Central memory CD8-positive, alpha-beta T cell (primary cell): ENCODE data around the gene SMYD3.

Experiments used
- ATAC-seq: fragments of 150-1000 bp; cut with Tn5 transposase; replicated peaks from 2 replicates; pipeline ENCODE4 v1.10.0; 2022; ENCODE audit warnings: mild to moderate bottlenecking, moderate FRiP score, moderate number of reproducible peaks; ENCODE audit not compliant: poor library complexity, severe bottlenecking; ENCODE audit errors: extremely low read depth
- DNase-seq, 2 donors: peaks; one replicate each; pipeline ENCODE4 v3.0.0; 2021; ENCODE audit warnings: low spot score in 2 of 2
- H3K27ac Mint-ChIP-seq: one replicate; pipeline ENCODE4 v1.8.0; 2022; ENCODE audit warnings: low read depth, mild to moderate bottlenecking, moderate library complexity, mixed read lengths
- H3K27me3 Mint-ChIP-seq: one replicate; pipeline ENCODE4 v1.8.0; 2022; ENCODE audit warnings: mixed read lengths
- H3K36me3 Mint-ChIP-seq: one replicate; pipeline ENCODE4 v1.8.0; 2022; ENCODE audit warnings: mild to moderate bottlenecking, moderate library complexity, mixed read lengths; ENCODE audit not compliant: insufficient read depth
- H3K4me1 Mint-ChIP-seq: one replicate; pipeline ENCODE4 v1.8.0; 2022; ENCODE audit warnings: mixed read lengths
- H3K4me3 Mint-ChIP-seq: one replicate; pipeline ENCODE4 v1.8.0; 2022; ENCODE audit warnings: mild to moderate bottlenecking, moderate library complexity, mixed read lengths
- H3K9me3 Mint-ChIP-seq: one replicate; pipeline ENCODE4 v1.8.0; 2022; ENCODE audit warnings: mixed read lengths

The SMYD3 gene

DNA sequence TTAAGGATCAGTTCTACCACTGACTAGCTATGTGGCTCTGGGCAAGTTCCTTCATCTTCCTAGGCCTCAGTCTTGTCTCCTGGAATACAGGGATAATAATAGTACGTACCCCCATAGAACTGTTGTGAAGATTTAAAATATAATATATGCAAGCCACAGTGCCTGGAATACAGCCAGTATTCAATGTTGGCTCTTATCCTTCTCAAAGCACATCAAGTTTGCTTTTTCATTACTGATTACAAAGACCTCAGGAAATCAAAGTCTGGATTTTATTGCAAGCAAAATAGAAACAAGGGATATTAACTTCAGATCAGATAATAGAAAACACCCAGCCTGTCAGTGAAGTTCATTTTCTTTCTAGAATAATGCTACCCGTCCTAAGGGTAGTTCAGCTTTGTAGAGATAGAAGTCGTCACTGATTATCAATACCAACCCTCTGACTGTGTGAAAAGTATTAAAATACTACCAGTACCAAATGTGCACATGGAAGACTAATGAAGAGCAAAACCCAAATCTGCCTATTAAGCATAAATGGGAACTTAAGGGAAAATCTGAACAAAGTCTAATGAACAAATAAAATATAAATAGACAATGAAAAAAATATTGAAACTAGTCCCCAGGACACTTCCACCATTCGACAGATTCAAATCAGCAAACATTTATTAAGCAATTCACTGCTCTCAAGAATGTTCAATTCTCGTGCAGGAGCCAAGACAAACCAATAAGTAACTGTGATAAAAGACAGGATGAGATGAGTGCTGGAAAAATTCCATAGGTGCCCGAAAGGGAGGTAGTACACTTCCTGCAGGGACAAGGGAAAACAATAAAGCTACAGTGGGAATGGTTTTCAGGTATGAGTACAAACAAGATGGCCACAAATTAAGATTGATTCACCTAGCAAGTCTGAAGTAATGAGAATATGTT lies 206.2 kb downstream of the SMYD3 start:
- Mint-ChIP-seq H3K4me3 (no peak overlapping the region), H3K4me1 (no peaks in the 10 kb centered on the region), H3K36me3 (peaks cover under 1% of the 10 kb centered on the region), H3K27ac (no peak overlapping the region), H3K9me3 (no peaks in the 10 kb centered on the region), H3K27me3 (no peaks in the 10 kb centered on the region)
- ATAC-seq, result no peak
- no peak for DNase-seq

DNA sequence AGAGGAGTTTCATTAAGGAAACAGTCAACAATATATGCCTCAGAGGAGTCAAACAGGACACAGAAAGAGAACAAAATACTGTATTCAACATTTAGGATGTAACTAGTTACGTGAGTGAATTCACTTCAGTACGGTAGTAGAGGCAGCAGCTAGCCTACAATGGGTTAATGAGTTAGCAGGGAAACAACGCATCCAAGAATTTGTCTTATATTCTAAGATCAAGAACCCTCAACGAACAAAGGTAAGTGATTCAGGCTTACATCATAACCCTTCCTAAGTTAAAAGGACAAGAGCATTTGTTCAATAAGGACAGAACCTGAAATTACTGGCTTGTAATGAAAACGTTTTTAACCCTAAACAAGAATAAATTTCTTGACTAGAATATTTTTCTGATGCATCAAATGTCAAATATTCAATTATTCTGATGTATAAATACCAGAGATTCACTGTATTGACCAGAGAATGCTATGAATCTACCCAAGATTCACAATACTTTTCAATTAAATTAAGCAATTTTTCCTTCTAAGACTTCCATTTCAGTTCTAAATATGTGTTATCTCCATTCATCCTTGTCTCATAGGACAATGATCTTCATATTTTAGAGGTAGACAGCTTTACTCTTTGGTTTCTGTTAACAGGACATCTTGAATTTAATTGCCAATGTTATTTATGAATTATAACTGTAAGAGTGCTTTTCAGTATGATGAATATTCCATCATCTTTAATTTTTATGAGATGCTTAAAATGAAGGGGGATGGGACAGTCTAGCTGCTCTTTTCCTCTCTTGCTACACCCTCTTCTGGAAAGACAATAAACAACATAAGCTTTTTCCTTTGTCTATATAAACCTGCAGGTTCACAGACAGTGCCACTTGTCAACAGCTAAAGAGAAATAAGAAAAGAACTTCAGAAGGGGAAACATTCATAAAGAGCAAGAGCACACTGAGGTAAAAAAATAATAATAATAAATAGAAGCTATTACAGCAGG lies 209.5 kb downstream of the SMYD3 start:
- ATAC-seq (no peak), DNase-seq (no peak)
- H3K4me1 Mint-ChIP-seq, result peaks cover 7% of the 10 kb centered on the region
- no peaks in the 10 kb centered on the region for H3K27me3 Mint-ChIP-seq
- no peak overlapping the region for H3K27ac Mint-ChIP-seq
- peaks cover 2% of the 10 kb centered on the region for H3K36me3 Mint-ChIP-seq
- H3K4me3 Mint-ChIP-seq, result no peak overlapping the region
- H3K9me3 Mint-ChIP-seq, result no peaks in the 10 kb centered on the region

DNA sequence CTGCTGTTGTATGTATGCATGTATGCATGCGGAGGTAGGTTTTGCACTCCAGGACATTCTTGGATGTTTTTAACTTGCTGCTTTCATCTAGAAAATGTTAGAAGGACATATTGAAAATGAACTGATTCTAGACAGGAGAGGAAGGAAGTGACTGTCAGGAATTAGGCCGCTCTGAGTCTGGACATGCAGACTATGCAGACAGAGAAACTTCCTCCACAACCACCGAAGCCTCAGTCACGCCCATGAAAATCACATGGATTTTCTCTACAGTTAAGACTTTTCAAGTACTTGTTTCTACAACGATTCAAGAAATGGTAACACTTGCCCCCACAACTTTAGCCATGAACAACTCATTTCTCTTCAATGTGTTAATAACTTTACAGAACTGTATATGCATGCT lies 211.1 kb downstream of the SMYD3 start:
- DNase-seq, result no peak
- no peak for ATAC-seq
- H3K27me3 Mint-ChIP-seq, result no peaks in the 10 kb centered on the region
- H3K4me1 Mint-ChIP-seq, result peaks cover 7% of the 10 kb centered on the region
- H3K27ac Mint-ChIP-seq, result no peak overlapping the region
- no peaks in the 10 kb centered on the region for H3K9me3 Mint-ChIP-seq
- H3K36me3 Mint-ChIP-seq, result peaks cover 4% of the 10 kb centered on the region
- no peak overlapping the region for H3K4me3 Mint-ChIP-seq

DNA sequence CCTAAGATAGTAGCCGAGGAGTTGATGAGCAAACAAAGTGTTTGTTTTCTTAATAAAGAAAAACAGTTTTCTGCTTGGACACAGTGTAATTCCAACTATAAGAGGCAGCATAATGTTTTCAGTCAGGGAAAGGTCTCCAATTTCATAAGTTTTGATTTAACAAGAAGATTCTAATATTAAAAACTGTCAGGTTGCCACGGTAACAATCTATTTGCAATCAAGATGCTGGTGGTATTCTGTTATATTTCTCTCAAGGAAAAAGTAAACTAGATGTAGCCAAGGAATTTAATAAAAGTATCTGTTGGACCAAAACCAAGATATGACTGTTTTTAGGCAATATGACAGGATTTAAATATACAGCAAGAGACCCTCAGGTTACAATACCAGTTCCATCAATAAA lies 211.7 kb downstream of the SMYD3 start:
- H3K27ac Mint-ChIP-seq, result no peak overlapping the region
- H3K4me3 Mint-ChIP-seq, result no peak overlapping the region
- H3K4me1 Mint-ChIP-seq, result peaks cover 7% of the 10 kb centered on the region
- H3K27me3 Mint-ChIP-seq, result no peaks in the 10 kb centered on the region
- H3K36me3 Mint-ChIP-seq, result peaks cover 4% of the 10 kb centered on the region
- no peak for ATAC-seq
- DNase-seq, result no peak
- H3K9me3 Mint-ChIP-seq, result no peaks in the 10 kb centered on the region

DNA sequence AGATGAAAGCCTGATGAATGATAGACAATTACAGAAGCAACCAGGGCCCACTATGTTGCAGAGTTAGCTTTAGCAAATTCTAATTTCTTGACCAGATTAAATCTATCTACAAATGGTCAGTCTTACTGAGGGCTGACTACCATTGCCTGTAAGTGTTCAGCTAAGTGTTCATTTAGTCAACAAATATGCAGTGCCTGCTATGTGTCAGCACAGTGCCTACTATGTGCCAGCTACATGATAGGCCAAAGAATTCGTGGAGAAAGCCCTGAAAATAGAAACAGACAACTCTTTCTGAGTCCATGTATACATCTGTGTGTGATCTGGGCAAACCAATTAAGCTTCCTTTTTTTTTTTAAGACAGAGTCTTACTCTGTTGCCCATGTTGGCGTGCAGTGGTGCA lies 212.8 kb downstream of the SMYD3 start:
- H3K4me1 Mint-ChIP-seq, result peaks cover 7% of the 10 kb centered on the region
- no peak overlapping the region for H3K4me3 Mint-ChIP-seq
- H3K9me3 Mint-ChIP-seq, result no peaks in the 10 kb centered on the region
- ATAC-seq (no peak), DNase-seq (no peak)
- H3K27me3 Mint-ChIP-seq, result no peaks in the 10 kb centered on the region
- peaks cover 4% of the 10 kb centered on the region for H3K36me3 Mint-ChIP-seq
- H3K27ac Mint-ChIP-seq, result no peak overlapping the region

DNA sequence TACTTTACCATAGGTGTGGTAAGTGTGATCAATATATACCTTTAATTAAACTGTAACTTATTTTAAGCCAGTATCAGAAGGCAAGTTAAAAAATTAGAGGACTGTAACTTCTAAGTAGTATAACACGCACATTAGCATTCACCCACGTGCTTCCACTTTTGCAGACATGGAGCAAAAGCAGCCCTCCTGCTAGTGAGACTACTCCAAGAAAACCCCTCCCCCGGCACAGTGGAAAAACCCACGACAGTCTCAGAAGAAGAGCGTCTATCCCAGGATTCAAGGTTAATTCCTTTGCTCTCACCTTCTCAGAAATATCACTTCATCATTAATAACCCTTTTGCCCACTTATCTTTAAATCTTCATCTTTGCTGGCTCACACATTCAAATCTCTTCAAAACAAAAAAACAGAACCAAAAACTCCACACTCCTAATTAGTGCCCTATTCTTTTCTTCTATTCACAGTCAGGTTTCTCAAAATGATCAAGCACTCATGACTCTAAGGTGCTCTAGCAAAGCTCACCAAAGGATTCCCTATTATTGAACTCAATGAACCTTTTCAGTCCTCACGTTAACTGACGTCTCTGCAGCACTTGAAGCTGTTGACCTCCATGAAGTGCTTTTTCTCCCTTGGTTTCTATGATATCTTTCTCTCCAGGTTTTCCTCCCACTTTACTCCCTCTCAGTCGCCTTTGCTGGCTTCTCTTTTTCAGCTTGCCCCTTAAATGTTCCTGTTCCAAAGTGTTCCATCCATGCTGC lies 213.5 kb downstream of the SMYD3 start:
- Mint-ChIP-seq H3K27ac (no peak overlapping the region), H3K4me3 (no peak overlapping the region), H3K27me3 (no peaks in the 10 kb centered on the region), H3K9me3 (no peaks in the 10 kb centered on the region), H3K36me3 (peaks cover 4% of the 10 kb centered on the region), H3K4me1 (peaks cover 7% of the 10 kb centered on the region)
- DNase-seq, result no peak
- ATAC-seq, result no peak

DNA sequence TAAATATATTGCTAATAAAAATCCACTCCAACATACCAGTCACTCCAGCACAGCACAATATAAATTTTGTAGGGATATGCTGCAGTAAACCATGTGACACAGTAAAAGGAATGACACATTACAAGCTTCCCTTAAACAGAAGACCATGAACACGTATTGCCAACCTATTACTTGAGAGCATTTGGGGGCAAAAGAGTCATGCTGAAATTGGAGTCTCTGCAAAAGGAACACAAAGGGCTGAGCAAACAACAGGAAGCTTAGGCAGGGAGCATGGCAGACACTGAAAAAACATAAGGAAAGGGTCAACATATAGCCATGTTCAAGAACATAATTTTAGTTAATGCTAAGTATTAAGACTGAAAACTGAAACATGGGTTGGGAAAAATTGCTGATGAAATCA lies 214.5 kb downstream of the SMYD3 start:
- H3K4me1 Mint-ChIP-seq, result peaks cover 7% of the 10 kb centered on the region
- ATAC-seq, result no peak

DNA sequence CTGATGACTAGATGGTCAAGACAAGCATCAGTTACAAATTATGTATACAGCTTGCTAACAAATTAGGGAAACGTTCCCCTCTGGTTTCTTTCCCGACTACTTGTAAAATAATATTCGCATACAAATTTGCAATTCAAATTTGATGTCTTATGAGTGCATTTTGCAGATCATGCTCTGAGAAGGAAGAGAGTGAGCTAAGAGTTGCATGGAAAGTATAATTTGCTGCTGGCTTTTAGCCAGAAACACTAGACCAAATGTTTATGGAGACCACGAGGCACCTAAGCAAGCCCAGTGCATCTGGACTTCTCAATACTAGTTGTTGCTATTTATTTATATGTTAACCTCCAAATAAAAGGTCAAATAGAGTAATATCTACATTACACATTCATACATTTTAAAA lies 216.0 kb downstream of the SMYD3 start:
- Mint-ChIP-seq H3K27ac (no peak overlapping the region), H3K27me3 (no peaks in the 10 kb centered on the region), H3K4me1 (peaks cover 7% of the 10 kb centered on the region), H3K4me3 (no peak overlapping the region), H3K9me3 (no peaks in the 10 kb centered on the region), H3K36me3 (peaks cover 4% of the 10 kb centered on the region)
- DNase-seq, result no peak
- no peak for ATAC-seq

More for the DNA sequence above, 214.5 kb downstream of the SMYD3 start:
- H3K36me3 Mint-ChIP-seq, result peaks cover 4% of the 10 kb centered on the region
- no peak for DNase-seq
- H3K27ac Mint-ChIP-seq, result no peak overlapping the region
- H3K27me3 Mint-ChIP-seq, result no peaks in the 10 kb centered on the region
- no peak overlapping the region for H3K4me3 Mint-ChIP-seq
- no peaks in the 10 kb centered on the region for H3K9me3 Mint-ChIP-seq

DNA sequence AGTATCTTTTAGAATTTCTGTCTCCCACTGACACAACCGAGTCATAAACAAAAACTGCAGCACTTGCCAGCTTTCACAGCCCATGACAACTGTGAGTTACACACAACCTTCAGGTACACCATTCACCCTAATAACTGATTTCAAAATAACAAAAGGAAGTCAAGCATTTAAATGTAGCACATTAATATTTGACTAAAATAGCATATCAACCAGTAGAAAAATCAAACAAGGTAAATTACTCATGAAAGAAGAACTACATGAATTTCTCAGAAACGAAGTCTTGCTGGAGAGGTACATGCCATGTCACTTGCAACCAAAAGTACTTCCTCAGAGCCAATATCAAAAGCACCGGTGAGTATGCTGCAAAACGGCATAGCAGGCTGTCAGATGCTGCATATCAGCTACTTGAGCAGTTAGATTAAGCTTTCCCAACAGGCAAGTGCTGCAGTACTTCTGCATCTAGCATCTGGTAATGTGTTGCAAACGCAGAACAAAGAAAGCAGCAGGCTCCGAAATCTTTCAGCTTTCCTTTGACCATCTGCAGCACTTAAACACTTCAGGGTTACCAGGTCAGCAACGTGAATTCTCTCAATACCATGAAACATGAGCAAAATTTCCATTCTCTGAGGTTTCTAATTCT lies 223.2 kb downstream of the SMYD3 start:
- peaks cover 5% of the 10 kb centered on the region for H3K4me1 Mint-ChIP-seq
- DNase-seq (no peak), ATAC-seq (no peak)
- H3K27ac Mint-ChIP-seq, result no peak overlapping the region
- H3K9me3 Mint-ChIP-seq, result no peaks in the 10 kb centered on the region
- no peaks in the 10 kb centered on the region for H3K36me3 Mint-ChIP-seq
- no peaks in the 10 kb centered on the region for H3K27me3 Mint-ChIP-seq
- H3K4me3 Mint-ChIP-seq, result no peak overlapping the region

DNA sequence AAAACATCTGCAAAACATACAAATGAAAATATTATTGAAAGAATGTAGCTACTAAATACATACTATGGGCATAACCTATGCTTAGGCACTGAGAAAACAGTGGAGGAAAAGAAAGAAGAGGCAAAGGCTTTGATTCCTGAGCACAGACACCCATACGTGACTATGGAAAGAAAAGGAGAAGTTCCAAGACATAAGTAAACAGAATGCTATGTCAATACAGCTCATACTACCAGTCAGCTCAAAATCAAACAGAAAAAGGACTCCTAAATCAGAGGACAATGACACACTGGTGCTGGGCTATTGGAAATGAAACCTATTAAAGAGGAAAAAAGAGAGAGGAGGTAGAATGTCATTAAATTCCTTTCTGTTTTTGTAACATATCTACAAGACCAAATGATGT lies 225.4 kb downstream of the SMYD3 start:
- no peak overlapping the region for H3K27ac Mint-ChIP-seq
- DNase-seq (no peak), ATAC-seq (no peak)
- H3K4me3 Mint-ChIP-seq, result no peak overlapping the region
- no peaks in the 10 kb centered on the region for H3K9me3 Mint-ChIP-seq
- no peaks in the 10 kb centered on the region for H3K27me3 Mint-ChIP-seq
- H3K36me3 Mint-ChIP-seq, result no peaks in the 10 kb centered on the region
- peaks cover 5% of the 10 kb centered on the region for H3K4me1 Mint-ChIP-seq

DNA sequence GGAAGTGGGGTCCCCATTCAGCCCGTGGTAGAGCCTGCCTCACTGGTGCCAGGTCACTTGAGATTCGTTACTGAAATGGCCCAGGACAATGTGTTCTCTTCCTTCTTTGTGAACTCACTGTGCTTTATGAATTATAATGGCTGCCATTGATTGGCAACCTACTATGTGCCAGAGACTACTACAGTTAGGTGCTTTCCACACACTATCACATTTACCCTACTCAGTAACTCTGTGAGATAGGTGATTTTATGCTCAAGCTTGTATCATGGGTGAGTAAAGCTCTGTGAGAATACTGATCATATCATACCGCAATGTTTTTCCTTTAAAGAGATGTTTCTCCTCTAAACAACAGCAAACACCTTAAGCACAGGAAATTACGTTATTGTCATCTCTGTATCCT lies 225.9 kb downstream of the SMYD3 start:
- Mint-ChIP-seq H3K27ac (no peak overlapping the region), H3K4me3 (no peak overlapping the region), H3K27me3 (no peaks in the 10 kb centered on the region), H3K4me1 (peaks cover 5% of the 10 kb centered on the region), H3K36me3 (no peaks in the 10 kb centered on the region), H3K9me3 (no peaks in the 10 kb centered on the region)
- DNase-seq (no peak), ATAC-seq (no peak)

DNA sequence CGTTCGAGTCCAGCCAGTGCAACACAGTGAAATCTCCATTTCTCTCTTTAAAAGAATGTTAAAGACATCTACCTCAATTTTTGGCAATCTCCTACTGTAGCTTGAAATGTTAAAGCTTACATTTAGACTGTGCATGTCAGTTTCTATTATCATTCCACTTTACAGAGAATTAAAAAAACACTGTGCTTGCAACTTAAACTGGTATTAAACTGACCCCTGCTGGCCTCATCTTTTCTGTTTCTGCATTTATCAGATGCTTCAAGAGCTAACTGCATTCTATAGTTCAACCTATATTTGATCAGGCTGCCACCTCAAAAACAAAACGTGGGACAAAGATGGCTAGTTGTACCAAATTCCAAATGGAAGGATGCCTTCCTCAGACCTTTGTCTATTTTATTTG lies 226.5 kb downstream of the SMYD3 start:
- Mint-ChIP-seq H3K9me3 (no peaks in the 10 kb centered on the region), H3K4me1 (peaks cover 5% of the 10 kb centered on the region), H3K27me3 (no peaks in the 10 kb centered on the region), H3K27ac (no peak overlapping the region), H3K36me3 (no peaks in the 10 kb centered on the region), H3K4me3 (no peak overlapping the region)
- ATAC-seq (no peak), DNase-seq (no peak)
